IPS-11a (cell line): Measurements from ENCODE around the gene MYO7B.

Source experiments
- H3K4me3 ChIP-seq: one replicate; pipeline ENCODE4 v1.5.1; 2013; ENCODE audit warnings: low read depth, low read length, control low read depth

Gene MYO7B

GRCh38 chr2:127607399-127607908 lies 72.0 kb downstream of the MYO7B start:
- H3K4me3 ChIP-seq = no peak overlapping the region

GRCh38 chr2:127608061-127609030 lies 72.9 kb downstream of the MYO7B start:
- no peak overlapping the region for H3K4me3 ChIP-seq

- no peak overlapping the region for H3K4me3 ChIP-seq
Measured at GRCh38 chr2:127609031-127609751, 73.7 kb downstream of the MYO7B start.

- no peak overlapping the region for H3K4me3 ChIP-seq
Measured at GRCh38 chr2:127609818-127610217, 74.3 kb downstream of the MYO7B start.

- H3K4me3 ChIP-seq = no peak overlapping the region
Measured at GRCh38 chr2:127610561-127610960, 75.1 kb downstream of the MYO7B start.

- no peak overlapping the region for H3K4me3 ChIP-seq
Measured at GRCh38 chr2:127611076-127611925, 75.8 kb downstream of the MYO7B start.

GRCh38 chr2:127612111-127612822 lies 76.8 kb downstream of the MYO7B start:
- no peak overlapping the region for H3K4me3 ChIP-seq

- no peak overlapping the region for H3K4me3 ChIP-seq
Measured at GRCh38 chr2:127614246-127614645, 78.8 kb downstream of the MYO7B start.

GRCh38 chr2:127614731-127615130 lies 79.2 kb downstream of the MYO7B start:
- no peak overlapping the region for H3K4me3 ChIP-seq

GRCh38 chr2:127615511-127616166 lies 80.2 kb downstream of the MYO7B start:
- no peak overlapping the region for H3K4me3 ChIP-seq

GRCh38 chr2:127618551-127619202 lies 83.2 kb downstream of the MYO7B start:
- no peak overlapping the region for H3K4me3 ChIP-seq

- no peak overlapping the region for H3K4me3 ChIP-seq
Measured at GRCh38 chr2:127619203-127619590, 83.7 kb downstream of the MYO7B start.

- no peak overlapping the region for H3K4me3 ChIP-seq
Measured at GRCh38 chr2:127619877-127620705, 84.6 kb downstream of the MYO7B start.

GRCh38 chr2:127620866-127621265 lies 85.4 kb downstream of the MYO7B start:
- H3K4me3 ChIP-seq = no peak overlapping the region

- H3K4me3 ChIP-seq = no peak overlapping the region
Measured at GRCh38 chr2:127621981-127622431, 86.5 kb downstream of the MYO7B start.

- no peak overlapping the region for H3K4me3 ChIP-seq
Measured at GRCh38 chr2:127622561-127623387, 87.3 kb downstream of the MYO7B start.
